SH-SY5Y (cell line): Measurements from ENCODE around the gene CREB3L2.

Experiments used
- GATA2 ChIP-seq: IDR thresholded peaks from 2 replicates; pipeline ENCODE4 v1.6.1; 2011; ENCODE audit warnings: mild to moderate bottlenecking, low read depth, low read length
- GATA3 ChIP-seq: IDR thresholded peaks from 2 replicates; pipeline ENCODE4 v1.6.1; 2011; ENCODE audit warnings: low read depth, mild to moderate bottlenecking, low read length, moderate library complexity

CREB3L2 gene

GRCh38 chr7:137873524-137873923 is 128.4 kb downstream of the CREB3L2 start:
- TF ChIP-seq GATA2 (no peak; the same call in 1 of the 2 replicates), GATA3 (no peak)

- TF ChIP-seq GATA3: no peak
- no peak for TF ChIP-seq GATA2
Measured at GRCh38 chr7:137871170-137871915, 130.5 kb downstream of the CREB3L2 start.

GRCh38 chr7:137870684-137871083 is 131.2 kb downstream of the CREB3L2 start:
- no peak for TF ChIP-seq GATA3
- no peak for TF ChIP-seq GATA2

DNA sequence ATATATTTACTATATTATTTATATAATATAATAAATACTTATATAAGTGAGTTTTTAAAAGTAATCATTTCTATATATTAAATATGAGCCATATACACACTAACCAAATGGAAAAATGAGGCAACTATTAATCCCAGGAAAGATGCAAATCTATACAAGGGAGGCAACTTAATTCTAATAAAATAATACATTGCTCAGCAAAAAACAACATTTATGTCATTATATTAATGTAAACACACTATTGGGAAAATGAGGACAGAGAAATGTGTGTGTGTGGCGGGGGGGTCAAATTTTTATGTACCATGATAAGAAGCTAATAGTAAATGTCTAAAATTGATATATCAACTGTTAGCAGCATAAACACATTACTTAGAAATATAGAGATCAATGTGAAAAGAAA is 131.8 kb downstream of the CREB3L2 start:
- TF ChIP-seq GATA2: no peak
- no peak for TF ChIP-seq GATA3

GRCh38 chr7:137869260-137869659 is 132.6 kb downstream of the CREB3L2 start:
- TF ChIP-seq GATA3 (no peak), GATA2 (no peak)

DNA sequence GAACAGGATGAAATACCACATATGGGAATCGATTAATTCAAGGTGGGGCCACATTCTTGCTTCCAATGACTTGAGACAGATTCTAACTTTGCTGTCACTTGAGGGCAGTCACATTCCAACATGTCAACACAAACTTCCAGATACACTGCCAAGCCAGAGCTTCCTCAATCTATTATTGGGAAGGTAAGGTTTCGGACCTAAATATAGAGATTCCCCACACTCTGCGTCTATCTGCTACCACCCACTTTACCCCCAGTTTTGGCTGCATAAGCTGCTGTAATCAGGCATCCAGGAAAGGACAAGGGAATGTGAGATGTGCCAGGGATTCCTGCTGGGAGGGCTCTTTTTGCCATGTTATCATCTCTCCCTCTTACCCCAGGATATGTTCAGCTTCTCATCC is 134.6 kb downstream of the CREB3L2 start:
- TF ChIP-seq GATA3: no peak
- no peak for TF ChIP-seq GATA2

DNA sequence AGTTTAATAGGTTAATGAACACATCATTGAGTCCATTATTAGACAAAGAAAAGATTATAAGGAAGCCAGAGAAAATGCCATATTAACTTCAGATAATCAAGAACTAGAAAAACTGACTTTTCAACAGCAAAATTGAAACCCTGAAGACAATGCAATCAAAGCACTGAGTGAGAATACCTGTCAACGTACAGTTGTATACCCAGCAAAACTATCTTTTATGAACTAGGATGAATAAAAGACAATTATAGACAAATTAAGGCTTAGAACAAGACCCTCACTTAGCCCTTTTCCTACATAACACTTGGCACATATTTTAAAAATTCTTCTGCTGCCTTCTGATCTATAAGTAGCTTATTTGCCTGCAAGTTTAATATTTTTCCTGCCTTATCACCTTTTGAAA is 136.1 kb downstream of the CREB3L2 start:
- TF ChIP-seq GATA3 (no peak), GATA2 (no peak)

DNA sequence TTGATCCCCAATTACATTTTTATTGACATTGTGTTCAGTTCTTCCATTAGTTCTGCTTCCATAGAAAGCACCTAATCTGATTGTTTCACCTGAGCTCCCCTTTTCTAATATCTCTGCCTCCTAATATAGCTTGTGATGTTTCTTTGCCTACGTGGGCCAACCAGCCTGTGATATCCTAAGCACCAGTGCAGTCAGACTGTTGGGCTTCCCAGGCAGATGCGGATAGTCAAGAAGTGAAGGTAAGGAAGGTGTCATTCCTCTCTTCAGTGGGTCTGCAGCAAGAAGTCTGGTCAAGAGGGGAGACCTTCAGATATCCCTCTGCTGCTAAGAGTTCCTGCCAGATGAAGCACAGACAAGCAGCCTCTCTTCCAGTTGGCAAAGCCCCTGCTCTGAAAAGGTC is 138.9 kb downstream of the CREB3L2 start:
- TF ChIP-seq GATA3: no peak

DNA sequence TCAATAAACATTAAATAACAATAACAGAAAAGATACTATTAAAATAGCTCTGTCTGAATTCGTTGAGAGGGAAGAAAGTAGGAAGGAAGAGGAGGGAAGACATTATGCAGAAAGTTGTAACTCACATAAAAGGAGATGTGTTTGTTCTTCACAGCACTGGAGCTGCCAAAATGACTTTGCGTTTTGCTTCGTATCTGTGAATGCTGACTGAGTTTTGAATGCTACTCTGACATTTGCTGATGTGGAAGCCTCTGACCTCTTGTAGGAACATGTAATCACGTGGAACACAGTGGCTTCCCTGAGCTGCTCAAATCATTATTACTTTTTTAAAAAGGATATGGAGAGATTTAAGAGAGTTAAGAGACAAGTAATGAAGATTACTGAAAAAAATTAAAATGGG is 139.5 kb downstream of the CREB3L2 start:
- no peak for TF ChIP-seq GATA3
- TF ChIP-seq GATA2: no peak

GRCh38 chr7:137860542-137860941 is 141.3 kb downstream of the CREB3L2 start:
- TF ChIP-seq GATA3: no peak
- no peak for TF ChIP-seq GATA2

GRCh38 chr7:137853053-137853452 is 148.8 kb downstream of the CREB3L2 start:
- TF ChIP-seq GATA2 (no peak), GATA3 (no peak)

- TF ChIP-seq GATA2 (no peak), GATA3 (no peak)
Measured at GRCh38 chr7:137852108-137852507, 149.8 kb downstream of the CREB3L2 start.

DNA sequence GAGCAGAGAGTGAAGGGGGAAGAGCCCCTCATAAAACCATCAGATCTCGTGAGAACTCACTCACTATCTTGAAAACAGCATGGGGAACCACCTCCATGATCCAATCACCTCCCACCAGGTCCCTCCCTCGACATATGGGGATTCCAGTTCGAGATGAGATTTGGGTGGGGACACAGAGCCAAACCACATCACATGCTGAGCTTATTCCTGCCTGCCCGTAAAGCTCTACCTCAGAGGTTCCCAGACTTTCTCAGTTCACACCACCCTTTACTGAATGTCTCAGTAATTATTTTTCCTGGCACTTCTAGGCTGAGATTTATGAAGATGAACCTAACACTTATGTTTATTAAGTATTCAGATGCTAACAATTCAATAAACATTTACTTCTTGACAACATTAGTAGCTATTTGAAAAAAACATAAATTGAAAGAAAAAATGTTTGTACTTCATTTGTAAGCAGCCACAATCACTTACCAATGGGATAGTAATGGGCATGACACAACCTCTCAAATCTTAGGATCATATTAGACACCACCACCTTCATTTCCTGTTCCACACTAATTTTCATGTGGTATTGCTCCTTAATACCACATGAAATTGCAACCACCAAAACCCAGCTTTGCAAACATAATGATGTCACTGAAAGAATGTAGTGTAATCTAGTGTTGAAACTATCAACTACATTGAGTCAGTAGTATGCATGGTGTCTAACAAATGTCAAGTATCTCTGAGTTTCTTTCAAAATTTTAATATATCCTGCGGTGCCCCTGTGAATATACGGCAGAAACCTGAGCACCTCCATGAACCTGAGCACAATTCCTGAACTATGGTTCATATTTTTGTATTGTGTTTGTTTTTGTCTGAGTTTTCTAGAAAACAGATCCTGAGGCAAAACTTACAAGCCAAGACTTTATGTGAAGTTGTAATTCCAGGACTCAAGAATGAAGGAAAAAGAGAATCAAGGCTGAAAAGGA is 150.6 kb downstream of the CREB3L2 start:
- TF ChIP-seq GATA3 (no peak), GATA2 (no peak)

DNA sequence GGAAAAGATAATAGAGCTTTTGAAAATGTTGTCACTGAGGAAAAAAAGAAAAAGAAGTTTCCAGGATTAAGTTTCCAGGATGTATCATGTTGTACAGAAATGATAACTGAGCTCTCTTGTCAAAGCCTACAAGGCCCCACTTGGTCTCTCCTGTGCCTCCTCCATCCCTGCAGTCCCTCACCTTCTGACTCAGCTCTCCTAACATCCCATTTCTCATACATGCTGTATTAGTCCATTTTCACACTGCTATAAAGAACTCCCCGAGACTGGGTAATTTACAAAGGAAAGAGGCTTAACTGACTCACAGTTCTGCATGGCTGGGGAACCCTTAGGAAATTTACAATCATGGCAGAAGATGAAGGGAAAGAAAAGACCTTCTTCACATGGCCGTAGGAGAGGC is 151.3 kb downstream of the CREB3L2 start:
- TF ChIP-seq GATA3 (no peak), GATA2 (no peak)

DNA sequence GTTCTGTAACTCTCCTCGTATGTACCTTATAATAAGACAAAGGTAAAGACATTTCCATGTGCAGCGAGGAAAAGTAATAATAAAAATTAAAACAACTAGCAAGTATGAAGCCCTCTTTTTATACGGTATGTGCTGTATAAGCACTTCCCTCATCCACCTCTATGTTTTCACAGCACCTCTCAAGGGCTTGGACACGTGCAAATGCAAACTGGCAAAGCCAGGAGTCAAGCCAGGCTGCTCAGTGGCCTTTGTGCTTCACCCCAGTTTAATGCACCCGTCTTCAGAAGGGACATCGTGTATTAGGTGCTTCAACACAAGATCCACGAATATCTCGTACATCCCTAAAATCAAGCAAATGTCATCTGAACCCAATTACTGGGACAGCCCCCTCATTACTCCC is 153.8 kb downstream of the CREB3L2 start:
- TF ChIP-seq GATA3 (no peak), GATA2 (no peak)
